Natural killer cell (primary cell): ENCODE results near the gene RCL1. TPM values are rescaled to one million over a fixed set of nuclear protein-coding genes. Genes with fewer than 3 reads are reported as not detected.
A peak's percentile ranks its signal among the peaks of the same experiment; 100 is the strongest.

Experiments used
- ATAC-seq, 3 donors: fragments of 150-1000 bp in 2 of 3; fragments of 200-7000 bp in 1 of 3; cut with Tn5 transposase; 1 replicate in 1 of 3; 2 replicates in 2 of 3; pipeline ENCODE4 v1.10.0; 2021; ENCODE audit warnings: mild to moderate bottlenecking in 2 of 3, moderate library complexity in 2 of 3
- DNase-seq, 2 donors: peaks; one replicate each; pipeline versions ENCODE4 v3.0.0 to v3.0.0-alpha.2; 2013 to 2021; ENCODE audit warnings: mixed read lengths in 1 of 2
- H3K27ac ChIP-seq: one replicate; pipeline ENCODE4 v1.5.1; 2013; ENCODE audit warnings: mild to moderate bottlenecking, low read length
- H3K27me3 ChIP-seq: one replicate; pipeline ENCODE4 v1.6.1; 2013; ENCODE audit warnings: low read length; ENCODE audit not compliant: control insufficient read depth, insufficient read depth
- H3K36me3 ChIP-seq: one replicate; pipeline ENCODE4 v1.6.1; 2013; ENCODE audit warnings: low read length; ENCODE audit not compliant: control insufficient read depth, insufficient read depth
- H3K4me1 ChIP-seq: one replicate; pipeline ENCODE4 v1.6.1; 2013; ENCODE audit warnings: low read length; ENCODE audit not compliant: control insufficient read depth, insufficient read depth
- H3K4me3 ChIP-seq: one replicate; pipeline ENCODE4 v1.5.1; 2013; ENCODE audit warnings: low read length
- H3K9me3 ChIP-seq: one replicate; pipeline ENCODE4 v1.6.1; 2013; ENCODE audit warnings: low read length; ENCODE audit not compliant: control insufficient read depth, insufficient read depth
- H3K27ac Mint-ChIP-seq, 2 donors: one replicate each; pipeline ENCODE4 v1.8.0; 2022; ENCODE audit warnings: mild to moderate bottlenecking in 2 of 2, mixed read lengths in 2 of 2, moderate library complexity in 1 of 2
- H3K27me3 Mint-ChIP-seq, 2 donors: one replicate each; pipeline ENCODE4 v1.8.0; 2022; ENCODE audit warnings: low read depth in 2 of 2, mixed read lengths in 2 of 2
- H3K36me3 Mint-ChIP-seq: one replicate; pipeline ENCODE4 v1.8.0; 2022; ENCODE audit warnings: mixed read lengths
- H3K4me1 Mint-ChIP-seq, 2 donors: one replicate each; pipeline ENCODE4 v1.8.0; 2022; ENCODE audit warnings: mixed read lengths in 2 of 2
- H3K4me3 Mint-ChIP-seq: one replicate; pipeline ENCODE4 v1.8.0; 2022; ENCODE audit warnings: mild to moderate bottlenecking, moderate library complexity, mixed read lengths
- H3K9me3 Mint-ChIP-seq, 2 donors: one replicate each; pipeline ENCODE4 v1.8.0; 2022; ENCODE audit warnings: mixed read lengths in 2 of 2
- CTCF ChIP-seq: fragments of 200-600 bp; IDR thresholded peaks from one replicate; pipeline ENCODE4 v1.8.0; 2022; ENCODE audit warnings: antibody characterized with exemption
- WGBS: methylation state at CpG from one replicate; pipeline ENCODE4 v1.1.7; 2013; ENCODE audit warnings: missing lambda C conversion rate; ENCODE audit not compliant: insufficient coverage; 5-methylcytosine and 5-hydroxymethylcytosine counted together
- intact Hi-C: fragments of 100-400 bp; cut with micrococcal nuclease; formaldehyde crosslinking; loops from one replicate; pipeline ENCODE4 v1.14.2; 2022
- total RNA-seq, 4 donors: library from RNA; stranded (reverse); fragments of 120-200 nt in 1 of 4; gene quantifications; one replicate each; pipeline versions ENCODE4 v1.2.3 to v1.2.4, GENCODE V29; 2013 to 2022

RCL1 gene
- total RNA-seq, 3 donors from 2014 or later (not counting 1 experiment from before 2014, with no cell fraction given) = 18.1 to 26.3 (median 23.0) TPM

- no peaks in the 10 kb centered on the region for H3K9me3 Mint-ChIP-seq
- H3K4me1 ChIP-seq = no peaks in the 10 kb centered on the region
- no peaks in the 10 kb centered on the region for H3K9me3 ChIP-seq
- ATAC-seq (peak in 2 of 3 donors; percentile 34 to 45), DNase-seq (no peak)
- no peak overlapping the region for H3K4me3 ChIP-seq
- no peak overlapping the region for H3K27ac Mint-ChIP-seq
- intact Hi-C loops = no loop called here
- H3K27me3 ChIP-seq = no peaks in the 10 kb centered on the region
- no peaks in the 10 kb centered on the region for H3K27me3 Mint-ChIP-seq
- H3K36me3 Mint-ChIP-seq = peaks cover 5% of the 10 kb centered on the region
- 79% methylated on average over 6 of the region's 7 CpGs for WGBS
- TF ChIP-seq CTCF = no peak
- peaks cover 5 to 13% of the 10 kb centered on the region in 2 donors for H3K4me1 Mint-ChIP-seq
- no peak overlapping the region for H3K4me3 Mint-ChIP-seq
- H3K36me3 ChIP-seq = peaks cover 6% of the 10 kb centered on the region
- no peak overlapping the region for H3K27ac ChIP-seq
These were observed 72.9 kb downstream of the RCL1 start for GRCh38 chr9:4865681-4866080.

GRCh38 chr9:4866239-4866969, 73.7 kb downstream of the RCL1 start:
- H3K36me3 Mint-ChIP-seq = no peaks in the 10 kb centered on the region
- Histone ChIP-seq H3K27me3 (no peaks in the 10 kb centered on the region), H3K4me3 (no peak overlapping the region), H3K9me3 (no peaks in the 10 kb centered on the region), H3K27ac (no peak overlapping the region), H3K36me3 (peaks cover under 1% of the 10 kb centered on the region), H3K4me1 (no peaks in the 10 kb centered on the region)
- TF ChIP-seq CTCF = no peak
- ATAC-seq (peak in 1 of 3 donors; percentile 18), DNase-seq (no peak)
- H3K27me3 Mint-ChIP-seq = no peaks in the 10 kb centered on the region
- H3K9me3 Mint-ChIP-seq = no peaks in the 10 kb centered on the region
- 92% methylated on average over 6 of the region's 6 CpGs for WGBS
- no peak overlapping the region for H3K27ac Mint-ChIP-seq
- intact Hi-C loops = no loop called here
- H3K4me3 Mint-ChIP-seq = no peak overlapping the region
- H3K4me1 Mint-ChIP-seq = peaks cover 5 to 13% of the 10 kb centered on the region in 2 donors

- Mint-ChIP-seq H3K4me1 (no peaks in the 10 kb centered on the region), H3K4me3 (no peak overlapping the region), H3K27ac (no peak overlapping the region)
These were observed 80.3 kb downstream of the RCL1 start for GRCh38 chr9:4873066-4873465.

More at GRCh38 chr9:4873066-4873465, 80.3 kb downstream of the RCL1 start:
- no peak overlapping the region for H3K4me3 ChIP-seq
- ATAC-seq (no peak), DNase-seq (no peak)
- H3K36me3 Mint-ChIP-seq = no peaks in the 10 kb centered on the region
- H3K27ac ChIP-seq = no peak overlapping the region
- no peaks in the 10 kb centered on the region for H3K4me1 ChIP-seq
- no peaks in the 10 kb centered on the region for H3K36me3 ChIP-seq
- H3K27me3 ChIP-seq = no peaks in the 10 kb centered on the region
- 93% methylated on average over 4 of the region's 4 CpGs for WGBS
- H3K9me3 Mint-ChIP-seq = no peaks in the 10 kb centered on the region
- TF ChIP-seq CTCF = no peak
- H3K9me3 ChIP-seq = no peaks in the 10 kb centered on the region
- intact Hi-C loops = no loop called here
- H3K27me3 Mint-ChIP-seq = no peaks in the 10 kb centered on the region
